Amniotic epithelial cell (primary cell): ENCODE data around the gene SLC48A1.

Experiments
- DNase-seq: peaks from one replicate; pipeline ENCODE4 v3.0.0-alpha.2; 2010; ENCODE audit warnings: low read depth

SLC48A1 gene

DNA sequence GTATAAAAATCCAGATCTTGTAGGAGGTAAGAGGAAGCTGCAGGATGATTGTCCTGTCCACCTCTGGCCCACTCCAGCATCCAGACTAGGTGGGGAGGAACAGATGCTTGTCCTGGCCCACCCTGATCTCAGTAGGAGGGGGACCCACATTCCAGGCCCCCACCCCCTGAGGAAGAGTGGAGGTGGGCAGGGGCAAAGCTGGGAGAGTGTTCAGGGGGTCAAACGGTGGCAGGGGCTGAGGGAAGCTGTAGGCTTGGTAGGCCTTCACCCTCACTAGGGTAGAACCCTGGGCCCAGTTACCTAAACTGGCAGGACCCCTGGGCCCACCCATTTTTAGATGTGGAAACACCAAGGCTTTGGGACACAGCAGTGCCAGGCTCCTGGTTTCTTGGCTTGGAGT, 4.1 kb downstream of the SLC48A1 start:
- no peak for DNase-seq

DNA sequence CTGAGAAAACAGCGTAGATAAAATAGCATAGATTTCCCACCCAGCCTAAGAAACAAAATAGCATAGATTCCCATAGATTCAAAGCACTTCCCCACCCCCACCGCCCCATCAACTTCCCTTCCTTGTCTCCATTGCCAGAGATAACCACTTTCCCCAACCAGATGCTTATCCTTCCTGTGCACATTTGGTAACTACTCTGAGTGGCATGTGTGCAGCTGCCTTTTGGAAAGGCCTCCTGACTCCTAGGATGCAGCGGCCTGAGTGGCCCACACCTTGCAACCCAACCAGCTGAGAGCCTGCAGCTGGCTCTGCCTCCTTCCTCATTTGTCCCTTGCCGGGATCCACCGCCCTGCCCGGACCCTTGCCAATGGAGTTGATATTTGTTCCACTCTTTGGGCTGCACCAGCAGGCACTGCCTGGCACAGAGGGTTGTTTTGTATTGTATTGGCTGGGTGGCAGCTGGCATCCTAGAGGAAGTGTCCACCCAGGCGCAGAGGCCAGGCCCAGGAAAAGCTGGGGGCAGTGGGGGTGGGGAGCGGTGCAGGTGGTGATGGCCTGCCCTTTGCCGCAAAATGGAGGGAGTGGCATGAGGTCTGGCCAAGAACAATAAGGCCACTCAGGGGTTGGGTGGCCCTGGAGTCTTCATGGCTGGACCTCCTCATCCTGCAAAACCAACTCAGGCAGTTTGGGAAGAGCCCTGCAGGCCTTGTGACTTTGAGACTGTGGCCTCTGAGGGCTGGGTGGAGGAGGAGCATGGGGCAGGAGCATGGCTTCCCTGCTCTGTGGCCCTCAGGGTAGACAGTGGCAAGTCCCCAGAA, 4.9 kb downstream of the SLC48A1 start:
- DNase-seq: no peak

DNA sequence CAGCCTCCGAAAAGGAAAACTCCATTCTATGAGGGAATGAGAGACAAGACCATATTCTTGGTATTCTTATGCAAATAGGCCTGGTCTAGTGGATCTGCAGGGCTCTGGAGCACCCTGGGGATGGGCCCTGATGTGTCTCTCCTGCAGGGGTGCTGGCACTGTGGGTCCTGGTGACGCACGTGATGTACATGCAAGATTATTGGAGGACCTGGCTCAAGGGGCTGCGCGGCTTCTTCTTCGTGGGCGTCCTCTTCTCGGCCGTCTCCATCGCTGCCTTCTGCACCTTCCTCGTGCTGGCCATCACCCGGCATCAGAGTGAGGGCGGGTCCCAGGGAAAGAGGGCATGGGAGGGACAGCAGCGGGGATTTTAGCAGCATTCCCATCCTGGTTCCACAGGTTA, 5.8 kb downstream of the SLC48A1 start:
- DNase-seq: no peak

GRCh38 chr12:47779301-47779942, 6.4 kb downstream of the SLC48A1 start:
- DNase-seq: peak; percentile 75

GRCh38 chr12:47779943-47780504, 7.0 kb downstream of the SLC48A1 start:
- DNase-seq: no peak

DNA sequence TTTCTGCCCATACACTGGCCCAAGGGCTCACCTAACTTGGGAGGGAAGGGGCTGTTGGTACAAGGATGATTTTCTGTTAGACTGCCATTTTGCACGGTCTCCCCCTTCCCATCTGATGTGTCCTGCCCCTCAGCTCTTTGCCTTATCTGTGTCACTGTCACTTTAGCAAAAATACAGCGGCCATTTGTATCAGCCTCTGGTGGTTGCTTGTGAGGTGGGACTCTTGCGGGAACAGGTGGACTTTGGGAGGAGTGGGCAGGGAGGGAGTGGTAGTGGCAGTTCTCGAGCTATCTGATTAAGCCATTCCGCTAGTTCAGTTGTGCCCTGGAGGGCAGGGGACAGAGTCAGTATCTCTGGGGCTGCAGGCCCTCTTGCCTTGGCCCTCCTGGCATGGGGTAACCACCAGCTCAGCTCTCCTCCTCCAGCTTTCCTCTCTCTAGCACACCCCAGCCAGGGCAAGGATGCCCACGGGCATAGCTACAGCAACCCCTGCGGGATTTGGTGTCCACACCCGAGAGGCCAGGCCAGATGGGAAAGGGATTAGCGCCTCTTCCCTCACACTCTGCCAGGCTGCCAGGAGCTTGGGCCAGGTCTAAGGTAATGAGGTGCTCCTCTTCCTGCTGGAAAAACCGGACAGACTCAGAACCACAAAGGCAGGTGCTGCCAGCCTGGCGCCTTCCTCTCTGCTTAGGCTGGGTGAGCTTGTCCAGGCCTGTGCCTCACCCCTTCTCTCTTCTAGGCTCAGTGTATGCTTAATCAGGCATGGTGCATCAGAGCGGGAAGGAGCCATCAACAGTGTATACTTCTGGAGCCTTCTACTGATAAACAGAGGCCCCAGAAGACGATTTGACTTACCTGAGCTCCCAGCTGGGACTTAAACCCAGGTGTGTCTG, 8.7 kb downstream of the SLC48A1 start:
- no peak for DNase-seq

DNA sequence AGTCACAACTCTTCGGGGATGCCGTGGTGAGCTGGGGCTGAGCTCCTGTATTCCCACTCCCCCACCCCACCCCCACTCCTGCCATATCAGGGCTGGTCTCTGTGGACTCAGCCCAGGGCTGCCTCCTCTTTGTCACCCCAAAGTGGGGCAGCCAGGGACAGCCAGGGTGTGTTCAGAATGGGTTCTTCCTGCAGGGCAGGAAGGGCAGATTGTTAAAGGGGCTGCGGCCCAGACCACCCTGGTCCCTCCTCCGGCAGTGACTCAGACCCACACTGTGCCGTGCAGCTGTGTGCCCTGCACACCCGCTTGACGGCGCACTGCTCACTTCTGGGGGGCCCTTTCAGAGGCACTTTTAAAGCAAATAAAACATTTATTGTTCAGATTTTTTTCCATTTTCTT, 9.3 kb downstream of the SLC48A1 start:
- DNase-seq: no peak

DNA sequence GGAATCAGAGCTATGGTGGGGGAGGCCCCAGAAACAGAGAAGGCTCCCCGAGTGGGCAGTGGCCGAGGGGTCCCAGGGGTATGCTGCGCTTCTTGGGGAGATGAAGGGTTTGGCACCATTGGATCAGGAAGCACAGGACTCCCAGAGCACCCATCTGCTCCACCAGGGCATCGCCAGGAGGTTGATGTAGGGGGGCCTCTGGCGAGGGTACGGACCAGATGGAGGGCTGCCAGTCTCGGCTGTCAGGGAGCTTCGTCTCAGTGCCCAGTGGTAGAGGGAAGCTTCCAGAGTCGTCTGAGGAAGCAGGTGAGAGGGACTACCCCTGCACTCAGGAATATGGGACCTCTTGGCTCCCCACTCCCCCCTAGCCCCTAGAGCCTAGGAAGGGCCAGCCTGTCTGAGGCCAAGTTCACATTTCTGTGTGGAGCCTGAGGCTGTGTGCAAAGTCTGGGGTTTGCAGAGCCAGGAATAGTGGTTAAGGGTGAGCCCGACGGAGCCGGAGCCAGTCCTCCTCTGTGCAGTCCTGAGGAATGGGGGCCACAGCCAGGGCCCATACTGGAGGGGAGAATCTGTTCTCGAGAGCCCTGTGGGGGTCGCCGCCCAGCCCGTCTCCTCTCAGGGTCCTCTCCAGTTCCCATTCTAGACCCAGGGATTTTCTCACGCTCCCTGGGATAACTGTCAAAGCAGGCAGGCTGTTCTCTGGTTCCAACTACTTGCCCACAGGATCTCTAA, 10.2 kb downstream of the SLC48A1 start:
- DNase-seq: no peak

DNA sequence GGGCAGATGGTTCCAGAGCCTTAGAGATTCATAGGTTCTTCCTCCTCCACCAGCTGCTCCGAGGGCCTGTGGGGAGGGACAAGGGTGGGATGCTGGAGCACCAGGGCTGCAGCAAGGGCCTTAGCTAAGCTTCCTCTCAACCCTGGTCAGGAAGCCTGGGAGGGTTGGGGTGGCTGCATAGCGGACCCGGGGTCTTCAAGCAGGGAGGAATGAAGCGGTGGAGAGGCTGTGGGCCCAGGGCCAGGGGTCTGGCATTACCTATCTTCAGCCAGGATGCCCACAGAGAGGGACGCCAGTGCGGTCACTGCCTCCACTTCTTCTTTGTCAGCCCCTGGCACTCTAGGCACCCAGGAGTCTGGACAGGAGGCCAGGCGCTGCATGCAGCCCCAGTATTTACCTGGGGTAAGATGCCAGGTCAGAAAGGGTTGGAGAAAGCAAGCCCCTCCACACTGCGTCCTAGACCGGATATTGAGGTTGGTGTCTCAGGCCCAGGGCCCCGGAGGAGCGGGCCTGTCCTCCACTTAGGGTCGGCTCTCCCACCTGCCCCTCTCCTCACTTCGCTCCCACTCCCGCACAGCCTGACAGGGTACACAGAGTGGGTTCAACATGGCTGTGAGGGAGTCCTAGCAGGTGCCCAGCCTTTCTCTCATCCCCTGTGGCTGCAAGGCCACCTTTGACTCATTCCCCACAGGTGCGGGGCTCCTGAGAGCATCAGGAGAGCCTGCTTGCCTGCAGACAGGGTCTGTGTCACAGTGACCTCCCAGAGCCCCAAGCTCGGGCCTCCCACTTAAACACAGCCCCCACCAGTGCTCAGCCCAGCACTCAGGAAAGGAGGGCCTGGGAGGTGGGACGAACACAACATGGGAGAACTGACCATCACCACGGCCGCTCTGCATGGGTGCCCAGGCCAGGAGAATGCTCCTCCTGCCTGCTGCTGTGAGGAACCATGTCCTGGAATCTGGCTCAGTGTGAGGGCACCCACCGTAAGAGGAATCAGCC, 11.1 kb downstream of the SLC48A1 start:
- DNase-seq: no peak

- no peak for DNase-seq
These were observed 12.2 kb downstream of the SLC48A1 start for GRCh38 chr12:47785036-47785886.

- no peak for DNase-seq
These were observed 13.0 kb downstream of the SLC48A1 start for GRCh38 chr12:47785887-47786661.

DNA sequence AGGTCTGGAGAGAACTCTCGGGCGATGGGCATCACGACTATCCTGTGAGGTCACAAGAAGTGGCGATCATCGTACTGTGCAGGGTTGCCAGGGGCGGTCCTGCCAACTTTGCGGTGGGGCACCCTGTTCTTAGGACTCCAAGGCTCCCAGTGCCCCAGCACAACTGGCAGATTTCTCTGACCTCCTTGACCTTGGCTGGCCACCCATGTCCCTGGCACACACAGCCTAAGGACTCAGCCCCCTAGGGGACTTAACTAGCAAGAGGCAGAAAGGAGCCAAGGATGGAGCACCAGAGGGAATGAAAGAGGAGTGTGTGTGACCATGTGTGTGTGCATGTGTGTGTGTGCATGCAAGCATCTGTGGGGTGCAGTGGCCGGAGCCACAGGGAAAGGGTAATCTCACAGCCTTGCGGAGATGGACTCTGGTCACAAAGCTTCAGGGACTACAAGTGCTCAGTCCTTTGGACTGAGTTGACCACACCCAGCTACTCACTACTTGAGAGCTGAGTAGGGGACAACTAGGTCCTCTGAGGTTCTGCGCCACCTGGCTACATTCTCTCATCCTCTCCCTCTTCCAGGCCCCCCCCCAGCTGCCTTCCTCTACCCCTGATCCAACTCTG, 13.7 kb downstream of the SLC48A1 start:
- DNase-seq: no peak

DNA sequence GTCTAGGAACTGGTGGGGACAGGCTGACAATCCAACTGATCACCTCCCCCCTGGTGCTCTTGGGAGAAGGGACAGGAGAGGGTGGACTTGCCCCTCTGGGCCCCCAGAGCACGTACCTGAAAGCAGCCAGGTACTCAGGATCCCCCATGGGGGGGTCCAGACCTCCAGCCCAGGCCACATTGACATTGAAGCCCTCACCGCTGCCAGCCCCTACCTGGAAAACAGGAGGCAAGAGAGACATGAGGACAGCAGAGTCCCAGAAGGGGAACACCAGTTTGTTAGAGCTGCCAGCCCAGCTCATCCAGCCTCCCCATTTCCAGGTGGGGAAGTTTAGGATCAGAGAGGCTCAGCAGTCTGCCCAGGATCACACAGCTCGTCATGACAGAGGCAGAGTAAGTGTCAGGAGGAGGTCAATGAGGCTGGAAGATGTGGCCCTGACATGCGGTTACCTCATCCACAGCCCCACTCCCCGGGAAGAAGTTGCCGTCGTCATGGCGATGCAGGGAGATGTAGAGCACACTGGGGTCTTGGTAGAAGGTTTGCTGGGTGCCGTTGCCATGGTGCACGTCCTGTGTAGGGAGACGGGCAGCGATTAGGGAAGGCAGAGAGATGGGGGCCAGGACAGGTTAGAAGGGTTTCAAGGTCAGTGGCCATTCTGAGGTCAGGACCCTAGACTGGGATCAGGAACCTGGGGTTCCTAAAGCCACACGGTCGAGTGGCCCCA, 14.7 kb downstream of the SLC48A1 start:
- no peak for DNase-seq

- DNase-seq: no peak
These were observed 16.1 kb downstream of the SLC48A1 start for GRCh38 chr12:47789141-47789540.

DNA sequence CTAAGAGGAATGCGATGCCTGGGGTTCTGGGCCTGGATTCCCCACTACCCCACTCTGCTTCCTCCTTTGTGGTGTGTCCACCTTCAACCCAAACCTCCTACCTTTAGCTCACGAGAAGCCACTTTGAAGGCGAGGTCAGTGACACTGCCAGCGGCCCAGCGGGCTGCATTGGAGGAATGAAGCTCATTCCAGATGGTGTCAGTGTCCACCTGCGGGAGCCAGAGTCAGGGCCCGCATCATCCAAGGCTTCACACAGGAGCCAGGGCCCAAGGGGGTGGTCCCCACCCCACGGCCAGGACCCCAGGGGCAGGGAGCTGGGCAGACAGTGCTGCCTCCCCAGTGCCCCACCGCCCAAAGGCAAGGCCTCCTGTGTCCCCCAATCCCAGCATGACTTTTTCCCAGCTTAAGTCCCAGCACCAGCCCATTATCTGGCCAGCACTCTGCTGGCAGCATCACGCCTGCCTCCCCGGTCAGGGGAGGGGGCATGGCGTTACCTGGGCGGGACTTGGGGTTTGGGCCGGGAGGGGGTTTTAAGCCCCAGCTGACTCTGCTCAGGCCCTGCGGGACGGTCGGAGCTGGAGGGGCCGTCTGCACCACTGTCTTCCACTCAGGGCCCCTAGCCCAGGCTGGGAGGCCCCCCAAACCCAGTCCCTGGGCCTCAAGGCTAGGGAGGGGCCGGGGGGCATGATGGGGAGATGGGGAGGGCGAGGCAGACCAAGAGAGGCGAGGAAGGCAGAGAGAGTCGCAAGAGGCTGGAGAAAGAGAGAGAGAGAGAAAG, 16.9 kb downstream of the SLC48A1 start:
- no peak for DNase-seq

DNA sequence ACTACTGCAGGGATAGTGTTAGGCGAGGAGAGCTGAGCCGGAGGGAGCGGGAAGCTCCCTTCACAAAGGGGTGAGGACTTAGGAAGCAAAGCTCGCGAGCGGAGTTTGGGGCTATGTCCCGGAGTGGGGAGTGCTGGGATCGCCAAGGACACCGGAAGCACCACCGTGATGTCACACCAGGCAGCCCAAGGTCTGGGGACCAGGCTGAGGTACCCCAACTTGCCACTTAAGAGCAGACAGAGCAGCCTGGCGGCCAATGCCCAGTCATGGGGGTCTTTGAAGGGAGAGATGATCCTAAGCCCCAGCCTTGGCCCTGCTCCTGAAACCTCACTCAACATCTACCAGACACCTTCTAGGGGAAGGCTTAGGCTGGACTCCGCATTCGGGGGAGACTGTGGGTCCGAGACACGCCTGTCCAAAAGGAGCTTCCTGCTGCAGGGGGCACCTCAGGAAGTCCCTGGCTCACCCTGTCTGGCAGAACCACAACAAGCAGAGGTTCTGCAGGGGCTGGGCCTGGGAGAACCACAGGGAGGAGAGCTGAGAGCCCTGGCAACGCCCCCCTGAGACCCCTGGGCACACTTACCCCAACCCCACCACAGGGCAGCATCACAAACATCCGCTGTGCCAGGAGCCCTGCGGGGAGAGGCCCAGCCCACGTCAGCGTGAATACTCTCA, 17.8 kb downstream of the SLC48A1 start:
- DNase-seq: no peak
